Measurements from ENCODE around the gene TNIP3. TPM values are rescaled to one million over a fixed set of nuclear protein-coding genes. Genes with fewer than 3 reads are reported as not detected.

TNIP3 gene
- total and polyA plus RNA-seq, 9 of the 15 experiments (the other 6 are each of a cell fraction or from before 2014, with no cell fraction given) = 0.14 TPM; not detected in 8

- TF ChIP-seq PURB (CRISPR knock-in tag; IDR thresholded peaks at IDR 0.05; ENCODE audit: low read depth) = no peak
- no peak for TF ChIP-seq BRD4 (IDR thresholded peaks at IDR 0.05)
- TF ChIP-seq MCM3 (IDR thresholded peaks at IDR 0.05) = no peak
- no peak overlapping the region for H3K9ac ChIP-seq (ENCODE audit: insufficient read depth in 1 of 2, low read depth in 2 of 2, low read length in 2 of 2)
- H4K20me1 ChIP-seq (replicated peaks; ENCODE audit: control insufficient read depth, insufficient read depth, low read length) = no peaks in the 10 kb centered on the region
- no peak overlapping the region for H2AFZ ChIP-seq (ENCODE audit: low read depth, low read length)
- ChIA-PET CTCF (ENCODE audit: low intra/inter-chr PET ratio) (no interaction called here), POLR2A (no interaction called here)
- H3K4me3 ChIP-seq = no peak overlapping the region
- H3K4me2 ChIP-seq (ENCODE audit: insufficient read depth, low read length) = no peak overlapping the region
- intact Hi-C loops (cut with micrococcal nuclease) = loop anchor here (5.0 kb wide), 2 partner anchors 468 to 548 kb away; no protein-coding TSS in a partner anchor
- no peaks in the 10 kb centered on the region for H3K79me2 ChIP-seq (ENCODE audit: control insufficient read depth, insufficient read depth, low read length)
- no peaks in the 10 kb centered on the region for H3K9me1 ChIP-seq (ENCODE audit: control insufficient read depth, insufficient read depth, low read length)
- no peak overlapping the region for H3K27ac ChIP-seq (ENCODE audit: extremely low read depth, low read depth, low read length)
- no peaks in the 10 kb centered on the region; a peak in 1 of 5 replicates for H3K4me1 ChIP-seq (replicated peaks in 1 of 2; ENCODE audit: control insufficient read depth in 2 of 2, insufficient read depth in 2 of 2, low read length in 2 of 2)
- no peak for DNase-seq (ENCODE audit: extremely low read depth in 1 of 4, low spot score in 3 of 4)
- WGBS (ENCODE audit: insufficient coverage, low coverage, missing lambda C conversion rate) = 0% methylated on average over 3 of the region's 3 CpGs
- FAIRE-seq = no peak
- H3K36me3 ChIP-seq (ENCODE audit: control insufficient read depth, insufficient read depth, low read length) = no peaks in the 10 kb centered on the region
- no TSS peak for BruUV-seq (replicated peaks)
- no peaks in the 10 kb centered on the region for H3K27me3 ChIP-seq (ENCODE audit: control insufficient read depth in 2 of 2, insufficient read depth in 2 of 2, low read length in 2 of 2)
- no peak for ATAC-seq
- in situ Hi-C loops (cut with MboI) = no loop called here
- H3K9me3 ChIP-seq (replicated peaks; ENCODE audit: control insufficient read depth, insufficient read depth, low read depth, low read length) = no peaks in the 10 kb centered on the region
These were observed 25.4 kb upstream of the TNIP3 start for GRCh38 chr4:121189326-121190215.

GRCh38 chr4:121187206-121187605 lies 23.1 kb upstream of the TNIP3 start:
- no peaks in the 10 kb centered on the region for H3K9me3 ChIP-seq (replicated peaks; ENCODE audit: control insufficient read depth, insufficient read depth, low read depth, low read length)
- H3K9me1 ChIP-seq (ENCODE audit: control insufficient read depth, insufficient read depth, low read length) = no peaks in the 10 kb centered on the region
- no peak for FAIRE-seq
- no peak for DNase-seq (ENCODE audit: extremely low read depth in 1 of 4, low spot score in 3 of 4)
- H3K36me3 ChIP-seq (ENCODE audit: control insufficient read depth, insufficient read depth, low read length) = no peaks in the 10 kb centered on the region
- no peak for ATAC-seq
- 0% methylated on average over 1 of the region's 1 CpG for WGBS (ENCODE audit: insufficient coverage, low coverage, missing lambda C conversion rate)
- no TSS peak for BruUV-seq (replicated peaks)
- in situ Hi-C loops (cut with MboI) = no loop called here
- intact Hi-C loops (cut with micrococcal nuclease) = no loop called here
- no peak overlapping the region for H3K4me3 ChIP-seq
- no peaks in the 10 kb centered on the region for H3K79me2 ChIP-seq (ENCODE audit: control insufficient read depth, insufficient read depth, low read length)
- ChIA-PET CTCF (ENCODE audit: low intra/inter-chr PET ratio) (no interaction called here), POLR2A (no interaction called here)
- no peaks in the 10 kb centered on the region; a peak in 1 of 5 replicates for H3K4me1 ChIP-seq (replicated peaks in 1 of 2; ENCODE audit: control insufficient read depth in 2 of 2, insufficient read depth in 2 of 2, low read length in 2 of 2)
- H4K20me1 ChIP-seq (replicated peaks; ENCODE audit: control insufficient read depth, insufficient read depth, low read length) = no peaks in the 10 kb centered on the region
- H3K27ac ChIP-seq (ENCODE audit: extremely low read depth, low read depth, low read length) = no peak overlapping the region
- no peak overlapping the region for H2AFZ ChIP-seq (ENCODE audit: low read depth, low read length)
- H3K27me3 ChIP-seq (ENCODE audit: control insufficient read depth in 2 of 2, insufficient read depth in 2 of 2, low read length in 2 of 2) = no peaks in the 10 kb centered on the region
- H3K4me2 ChIP-seq (ENCODE audit: insufficient read depth, low read length) = no peak overlapping the region
- H3K9ac ChIP-seq (ENCODE audit: insufficient read depth in 1 of 2, low read depth in 2 of 2, low read length in 2 of 2) = no peak overlapping the region
- TF ChIP-seq UBTF (IDR thresholded peaks at IDR 0.05; ENCODE audit: borderline replicate concordance in 1 of 2, low read depth in 2 of 2, low read length in 2 of 2) = no peak
- TF ChIP-seq EGR1 (conservative IDR thresholded peaks at IDR 0.05) = no peak
- TF ChIP-seq ZNF584 (CRISPR knock-in tag; IDR thresholded peaks at IDR 0.05; ENCODE audit: low read depth) = no peak
- no peak for TF ChIP-seq CGGBP1 (CRISPR knock-in tag; IDR thresholded peaks at IDR 0.05)
- no peak for TF ChIP-seq KLF16 (IDR thresholded peaks at IDR 0.05)
- no peak for TF ChIP-seq ZNF232 (CRISPR knock-in tag; IDR thresholded peaks at IDR 0.05)
- TF ChIP-seq ELF4 (CRISPR knock-in tag; IDR thresholded peaks at IDR 0.05) = no peak
- no peak for TF ChIP-seq RBM14 (IDR thresholded peaks at IDR 0.05; ENCODE audit: borderline replicate concordance, insufficient read depth, low read depth, low read length)
- TF ChIP-seq SMAD2 (IDR thresholded peaks at IDR 0.05; ENCODE audit: low read depth, low read length) = no peak
- TF ChIP-seq TEAD1 (CRISPR knock-in tag; IDR thresholded peaks at IDR 0.05) = no peak
- TF ChIP-seq ZNF133 (CRISPR knock-in tag; IDR thresholded peaks at IDR 0.05) = no peak

Measured in K562 (cell line).